Fibroblast of villous mesenchyme (primary cell): Measurements from ENCODE around the gene PYGB. TPM values are rescaled to one million over a fixed set of nuclear protein-coding genes. Genes with fewer than 3 reads are reported as not detected.

Experiments
- DNase-seq: peaks from one replicate; pipeline ENCODE4 v3.0.0-alpha.2; 2010; ENCODE audit warnings: low read depth
- H3K4me3 ChIP-seq: 2 replicates; pipeline ENCODE4 v1.5.1; 2011; ENCODE audit warnings: low read depth, mild to moderate bottlenecking, low read length
- total RNA-seq: library from RNA; depleted of rRNA; stranded (reverse); fragments of >200 nt; gene quantifications from 2 replicates; pipeline ENCODE4 v1.2.3, GENCODE V29; 2012
- TF ChIP-seq, protein P1 (sequence below): IDR thresholded peaks from 2 replicates; pipeline ENCODE4 v1.5.1; 2012; ENCODE audit warnings: low read depth, mild to moderate bottlenecking, low read length; ENCODE audit not compliant: insufficient read depth

PYGB gene
- total RNA-seq, 1 donor, result 110 TPM

DNA sequence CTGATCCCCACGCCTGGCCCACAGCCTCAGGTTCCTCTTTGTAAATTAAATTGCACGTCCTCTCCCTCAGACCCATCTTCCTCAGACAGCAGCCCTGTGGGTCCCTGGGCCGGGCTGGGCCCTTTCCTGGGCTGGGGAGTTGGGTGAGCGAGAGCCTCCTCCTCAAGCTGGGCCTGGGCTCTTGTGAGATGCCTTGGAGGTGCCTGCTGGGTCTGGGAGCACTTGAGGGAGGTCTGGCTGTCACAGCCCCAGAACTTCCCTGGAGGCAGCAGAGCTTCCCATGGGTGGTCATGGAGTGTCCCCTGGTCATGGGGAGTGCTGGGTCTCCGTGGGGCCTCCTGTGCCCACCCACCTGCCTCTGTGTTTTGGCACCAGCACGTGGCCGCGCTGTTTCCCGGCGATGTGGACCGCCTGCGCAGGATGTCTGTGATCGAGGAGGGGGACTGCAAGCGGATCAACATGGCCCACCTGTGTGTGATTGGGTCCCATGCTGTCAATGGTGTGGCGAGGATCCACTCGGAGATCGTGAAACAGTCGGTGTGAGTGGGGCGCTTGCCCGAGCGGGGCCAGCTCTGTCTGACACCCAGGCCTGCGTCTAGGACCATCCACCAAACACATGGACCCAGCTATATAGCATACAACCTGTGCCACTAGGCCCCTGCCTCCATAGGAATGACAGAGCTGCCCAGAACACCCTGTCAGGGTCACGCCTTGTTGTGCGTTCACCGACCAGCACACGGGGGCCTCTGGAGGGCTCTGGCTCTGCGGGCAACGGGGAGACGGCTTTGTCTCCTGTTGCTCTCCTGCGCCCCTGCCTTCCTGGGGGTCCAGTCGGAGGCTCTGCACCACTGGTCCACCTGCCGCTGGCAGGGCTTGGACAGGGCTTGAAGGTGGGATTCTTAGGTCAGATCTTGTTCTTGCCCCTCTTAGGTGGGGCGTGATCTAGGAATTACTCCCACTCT lies 33.0 kb downstream of the PYGB start:
- H3K4me3 ChIP-seq, result no peak overlapping the region
- TF ChIP-seq, protein P1, sequence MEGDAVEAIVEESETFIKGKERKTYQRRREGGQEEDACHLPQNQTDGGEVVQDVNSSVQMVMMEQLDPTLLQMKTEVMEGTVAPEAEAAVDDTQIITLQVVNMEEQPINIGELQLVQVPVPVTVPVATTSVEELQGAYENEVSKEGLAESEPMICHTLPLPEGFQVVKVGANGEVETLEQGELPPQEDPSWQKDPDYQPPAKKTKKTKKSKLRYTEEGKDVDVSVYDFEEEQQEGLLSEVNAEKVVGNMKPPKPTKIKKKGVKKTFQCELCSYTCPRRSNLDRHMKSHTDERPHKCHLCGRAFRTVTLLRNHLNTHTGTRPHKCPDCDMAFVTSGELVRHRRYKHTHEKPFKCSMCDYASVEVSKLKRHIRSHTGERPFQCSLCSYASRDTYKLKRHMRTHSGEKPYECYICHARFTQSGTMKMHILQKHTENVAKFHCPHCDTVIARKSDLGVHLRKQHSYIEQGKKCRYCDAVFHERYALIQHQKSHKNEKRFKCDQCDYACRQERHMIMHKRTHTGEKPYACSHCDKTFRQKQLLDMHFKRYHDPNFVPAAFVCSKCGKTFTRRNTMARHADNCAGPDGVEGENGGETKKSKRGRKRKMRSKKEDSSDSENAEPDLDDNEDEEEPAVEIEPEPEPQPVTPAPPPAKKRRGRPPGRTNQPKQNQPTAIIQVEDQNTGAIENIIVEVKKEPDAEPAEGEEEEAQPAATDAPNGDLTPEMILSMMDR, result no peak
- no peak for DNase-seq

DNA sequence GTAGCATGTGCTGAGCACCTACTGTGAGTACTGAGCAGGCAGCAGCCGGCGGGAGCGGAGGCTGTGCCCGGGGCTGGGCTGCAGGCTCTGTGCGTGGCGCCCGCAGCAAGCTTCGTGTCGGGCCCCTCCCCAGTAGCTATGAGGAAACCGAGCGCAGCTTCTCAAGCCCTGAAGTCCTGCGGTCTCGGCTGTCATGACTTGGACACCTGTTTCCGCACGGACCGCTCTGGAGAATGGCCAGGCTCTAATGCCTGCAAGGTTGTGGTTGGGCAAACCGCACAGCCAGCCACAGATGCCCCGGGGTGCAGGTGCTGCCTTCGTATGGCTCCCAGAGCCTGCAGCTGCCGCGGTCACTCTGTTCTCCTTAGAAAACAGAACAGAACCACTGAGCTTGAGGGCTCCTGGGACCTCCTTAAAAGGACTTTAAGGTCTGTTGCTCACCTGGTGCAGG lies 33.7 kb downstream of the PYGB start:
- TF ChIP-seq, protein P1, result no peak
- no peak for DNase-seq
- no peak overlapping the region for H3K4me3 ChIP-seq

DNA sequence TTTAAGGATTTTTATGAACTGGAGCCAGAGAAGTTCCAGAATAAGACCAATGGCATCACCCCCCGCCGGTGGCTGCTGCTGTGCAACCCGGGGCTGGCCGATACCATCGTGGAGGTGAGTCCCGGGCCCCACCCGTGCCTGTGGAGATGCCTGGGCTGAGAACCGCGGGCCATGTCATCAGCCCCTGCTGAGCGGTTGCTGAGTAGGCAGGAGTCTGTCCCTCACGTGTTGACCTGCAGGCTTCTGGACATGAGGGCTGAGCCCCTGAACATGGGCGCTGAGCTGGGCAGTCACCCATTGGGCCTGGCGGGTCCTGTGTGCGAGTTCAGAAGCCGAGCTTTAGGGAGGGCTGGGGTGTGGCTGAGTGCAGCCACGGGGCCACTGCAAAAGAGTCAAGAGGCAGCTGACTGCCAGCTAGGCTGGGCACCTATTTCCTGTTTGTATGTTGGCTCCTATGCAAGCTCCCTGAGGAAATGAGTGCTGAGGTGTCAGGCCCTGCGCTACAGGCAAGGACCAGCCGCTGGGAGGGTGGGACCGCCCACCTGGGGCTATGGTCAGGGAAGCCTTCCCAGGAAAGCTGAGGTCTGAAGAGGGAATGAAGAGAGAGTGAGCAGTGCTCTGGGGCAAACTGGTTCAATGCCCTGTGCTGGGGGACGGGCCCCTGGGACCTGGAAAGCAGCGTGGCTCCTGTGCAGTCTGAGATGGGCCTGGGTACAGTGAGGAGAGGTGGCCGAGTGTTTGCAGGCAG lies 34.3 kb downstream of the PYGB start:
- H3K4me3 ChIP-seq, result no peak overlapping the region
- TF ChIP-seq, protein P1, result no peak
- DNase-seq, result no peak

DNA sequence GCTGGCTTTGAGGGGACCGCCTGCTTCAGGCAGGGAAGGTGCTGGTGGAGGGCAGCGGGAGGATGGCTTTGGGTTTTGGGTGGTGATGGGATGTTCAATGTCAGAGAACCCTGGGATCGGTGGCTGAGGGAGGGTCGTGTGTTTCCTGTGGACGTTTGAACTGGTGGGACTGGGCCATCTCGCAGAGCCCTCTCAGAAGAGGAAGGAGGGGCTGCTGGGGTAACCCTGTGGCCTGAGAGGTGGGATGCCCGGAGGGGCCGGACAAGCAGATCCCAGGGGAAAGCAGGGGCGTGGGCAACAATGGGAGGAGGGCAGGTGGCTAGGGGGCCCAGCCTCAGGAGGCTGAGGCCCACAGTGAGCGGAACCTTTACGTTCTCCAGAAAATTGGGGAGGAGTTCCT lies 34.9 kb downstream of the PYGB start:
- no peak overlapping the region for H3K4me3 ChIP-seq
- TF ChIP-seq, protein P1, result no peak
- DNase-seq, result no peak

DNA sequence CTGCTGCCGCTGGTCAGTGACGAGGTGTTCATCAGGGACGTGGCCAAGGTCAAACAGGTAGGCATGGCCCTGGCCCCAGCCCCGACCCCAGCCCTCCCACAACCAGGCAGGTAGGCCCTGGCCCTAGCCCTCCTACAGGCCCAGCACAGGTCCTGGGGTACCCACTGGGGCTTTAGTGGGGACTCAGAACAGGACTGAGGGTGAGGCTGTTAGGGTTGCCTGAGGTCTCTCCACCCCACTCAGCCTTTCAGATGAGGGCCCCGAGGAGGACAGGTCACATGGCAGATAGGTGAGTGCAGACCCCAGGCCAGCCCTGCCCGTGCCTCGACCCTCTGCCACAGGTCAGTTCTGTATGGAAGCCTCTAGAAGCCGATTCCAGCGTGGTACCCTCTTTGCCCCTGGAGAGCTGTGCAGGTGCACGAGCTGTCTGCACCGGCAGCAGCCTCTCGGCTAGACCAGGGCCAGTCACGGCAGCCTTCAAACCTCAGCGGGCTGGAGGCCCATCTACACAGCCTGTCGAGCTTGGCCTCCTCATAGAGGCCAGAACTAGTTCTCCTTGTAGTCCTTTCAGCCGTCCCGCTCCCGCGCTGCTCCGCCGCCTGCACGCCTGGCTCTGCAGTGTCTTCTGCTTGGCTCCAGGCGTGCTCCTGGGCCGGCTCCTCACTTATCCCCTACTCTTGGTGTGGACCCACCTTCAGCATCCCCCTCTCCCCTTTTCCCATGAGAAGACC lies 35.5 kb downstream of the PYGB start:
- no peak for DNase-seq
- TF ChIP-seq, protein P1, result no peak
- no peak overlapping the region for H3K4me3 ChIP-seq

DNA sequence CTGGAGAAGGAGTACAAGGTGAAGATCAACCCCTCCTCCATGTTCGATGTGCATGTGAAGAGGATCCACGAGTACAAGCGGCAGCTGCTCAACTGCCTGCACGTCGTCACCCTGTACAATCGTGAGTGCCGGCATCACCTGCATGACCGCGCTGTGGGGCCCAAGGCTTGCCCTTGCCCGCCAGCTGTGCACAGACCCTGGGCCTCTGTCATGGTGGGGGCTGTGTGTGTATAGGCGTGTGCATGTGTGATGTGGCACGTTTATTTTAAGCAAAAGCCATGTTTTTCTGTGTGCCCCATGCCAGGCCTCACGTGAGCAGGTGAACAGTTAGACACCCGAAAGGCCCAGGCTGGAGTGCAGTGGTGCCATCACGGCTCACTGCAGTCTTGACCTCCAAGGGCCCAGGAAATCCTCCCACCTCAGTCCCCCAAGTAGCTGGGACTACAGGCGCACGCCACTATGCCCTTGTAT lies 36.3 kb downstream of the PYGB start:
- DNase-seq, result no peak
- H3K4me3 ChIP-seq, result no peak overlapping the region
- TF ChIP-seq, protein P1, result no peak
